H1 (cell line): ENCODE measurements around the gene DENND1A. TPM values are rescaled to one million over a fixed set of nuclear protein-coding genes. Genes with fewer than 3 reads are reported as not detected.

Experiments
- CBX5 ChIP-seq: fragments of 300-800, 300-1000 bp; sonication (generic); IDR thresholded peaks from 2 replicates; pipeline ENCODE4 v1.7.1; 2016; ENCODE audit warnings: antibody characterized with exemption, low read length, low read depth
- CHD1 ChIP-seq: IDR thresholded peaks from 2 replicates; pipeline ENCODE4 v1.6.1; 2012; ENCODE audit warnings: low read depth, low read length, improper control_type of control experiment
- EP300 ChIP-seq, 2 experiments: IDR thresholded peaks; 1 replicate in 1 of 2; 2 replicates in 1 of 2; pipeline ENCODE4 v1.6.1; 2011 to 2012; ENCODE audit warnings: low read depth in 2 of 2, low read length in 2 of 2, mild to moderate bottlenecking in 2 of 2, borderline replicate concordance in 1 of 2, inconsistent platforms in 1 of 2, moderate library complexity in 1 of 2
- GABPA ChIP-seq: IDR thresholded peaks from 2 replicates; pipeline ENCODE4 v1.6.1; 2011; ENCODE audit warnings: mild to moderate bottlenecking, low read length, moderate library complexity, borderline replicate concordance; ENCODE audit not compliant: insufficient read depth
- HDAC2 ChIP-seq, 2 experiments: fragments of 300-600 bp in 1 of 2; sonication (generic) in 1 of 2; IDR thresholded peaks; 2 replicates each; pipeline ENCODE4 v1.6.1; 2011 to 2012; ENCODE audit warnings: low read depth in 2 of 2, low read length in 2 of 2, mild to moderate bottlenecking in 2 of 2, moderate library complexity in 2 of 2, borderline replicate concordance in 1 of 2, inconsistent platforms in 1 of 2
- PHF8 ChIP-seq: fragments of 200-600 bp; sonication (generic); conservative IDR thresholded peaks from 2 replicates; pipeline ENCODE4 v1.7.1; 2012; ENCODE audit warnings: low read depth, mild to moderate bottlenecking, inconsistent platforms, low read length, moderate library complexity
- POU5F1 ChIP-seq: IDR thresholded peaks from 2 replicates; pipeline ENCODE4 v1.6.1; 2011; ENCODE audit warnings: low read depth, mild to moderate bottlenecking, low read length, moderate library complexity
- RFX5 ChIP-seq: IDR thresholded peaks from 2 replicates; pipeline ENCODE4 v1.6.1; 2011; ENCODE audit warnings: low read depth, low read length, improper control_type of control experiment, borderline replicate concordance
- SIX5 ChIP-seq: IDR thresholded peaks from 2 replicates; pipeline ENCODE4 v1.6.1; 2011; ENCODE audit warnings: mild to moderate bottlenecking, low read depth, low read length
- SUZ12 ChIP-seq: fragments of 200-600 bp; sonication (generic); IDR thresholded peaks from 2 replicates; pipeline ENCODE4 v1.6.1; 2012; ENCODE audit warnings: mild to moderate bottlenecking, inconsistent platforms, low read length, moderate library complexity, mixed read lengths
- TAF7 ChIP-seq: optimal IDR thresholded peaks from 2 replicates; pipeline ENCODE3; 2011; ENCODE audit warnings: low read depth, mild to moderate bottlenecking, inconsistent platforms, low read length, moderate library complexity, borderline replicate concordance
- polyA plus RNA-seq, 7 experiments: library from polyadenylated mRNA; depleted of rRNA in 3 of 7; stranded (reverse) in 5 of 7; unstranded in 2 of 7; fragments of >200 nt in 5 of 7; fragments of 200-250 nt in 2 of 7; gene quantifications; 1 replicate in 5 of 7; 2 replicates in 1 of 7; 4 replicates in 1 of 7; pipeline versions ENCODE4 v1.2.1 to v1.2.3, GENCODE V29; 2011 to 2013; ENCODE audit warnings: missing spikeins in 2 of 7, mixed read lengths in 2 of 7
- total RNA-seq: library from RNA; stranded (reverse); fragmentation: NEBNext Ultra II Directional; extraction: Animal tissue kit (Norgen Biotek cat#: 25700); gene quantifications from 2 replicates; pipeline ENCODE4 v1.2.1, GENCODE V29; 2021

DENND1A gene
- total and polyA plus RNA-seq, 2 of the 8 experiments (the other 6 are each of a cell fraction or from before 2014, with no cell fraction given), result 24.1 to 26.4 TPM

DNA sequence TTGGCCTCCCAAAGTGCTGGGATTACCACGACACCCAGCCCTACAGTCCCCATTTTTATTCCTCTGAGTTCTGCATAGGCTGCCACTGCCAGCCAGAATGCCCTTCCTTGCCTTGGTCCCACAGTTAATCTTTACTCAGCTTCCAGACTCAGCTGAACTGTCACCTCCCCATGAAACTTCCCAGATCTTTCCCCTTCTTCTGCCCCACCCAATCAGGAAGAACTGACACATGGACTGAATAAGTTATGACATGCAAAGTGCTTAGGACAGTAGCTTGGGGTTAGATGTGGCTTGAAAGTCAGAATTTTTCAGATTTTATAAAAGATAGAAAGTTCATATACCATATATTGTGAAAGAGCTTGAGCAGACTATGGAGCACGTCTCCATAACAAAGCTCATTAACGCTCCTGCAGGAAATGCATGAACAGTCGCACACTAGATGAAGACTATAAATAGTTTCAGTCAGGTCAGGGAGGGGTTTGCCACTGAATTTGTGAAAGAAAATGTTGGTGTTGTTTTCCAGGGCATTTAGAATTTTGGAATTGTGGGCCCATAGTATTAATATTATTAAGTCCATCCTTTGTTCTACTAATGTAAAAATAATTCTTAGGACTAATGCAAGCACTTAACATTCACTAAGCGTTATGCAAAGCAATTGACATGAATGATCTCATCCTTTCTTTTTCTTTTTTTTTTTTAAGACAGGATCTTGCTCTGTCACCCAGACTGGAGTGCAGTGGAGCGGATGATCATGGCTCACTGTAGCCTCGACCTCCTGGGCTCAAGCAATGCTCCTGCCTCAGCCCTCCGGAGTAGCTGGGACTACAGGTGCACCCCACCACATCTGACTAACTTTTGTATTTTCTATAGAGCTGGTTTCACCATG lies 36.1 kb upstream of the DENND1A start (continued):
- TF ChIP-seq EP300 (IDR thresholded peaks at IDR 0.05; ENCODE audit: borderline replicate concordance in 1 of 2, low read depth in 2 of 2, low read length in 2 of 2), result no peak
- no peak for TF ChIP-seq GABPA
- no peak for TF ChIP-seq SIX5
- no peak for TF ChIP-seq HDAC2 (IDR thresholded peaks at IDR 0.05; ENCODE audit: borderline replicate concordance in 1 of 2, low read depth in 2 of 2, low read length in 2 of 2)
- TF ChIP-seq SUZ12, result no peak
- no peak for TF ChIP-seq PHF8
- TF ChIP-seq TAF7, result no peak
- TF ChIP-seq CBX5, result no peak
- no peak for TF ChIP-seq POU5F1
- no peak for TF ChIP-seq RFX5
- TF ChIP-seq CHD1, result no peak
